Coronary artery (tissue), 2 donors: ENCODE data around the gene TRIM14.

ENCODE experiments used
- DNase-seq: peaks from one replicate; pipeline ENCODE4 v3.0.0-alpha.2; 2017; ENCODE audit warnings: low spot score
- H3K27ac ChIP-seq, 2 donors: fragments of 200-600 bp; sonication (generic); one replicate each; pipeline ENCODE4 v1.5.1; 2016 to 2019
- H3K4me3 ChIP-seq: fragments of 200-600 bp; sonication (generic); 2 replicates; pipeline ENCODE4 v1.5.1; 2016; ENCODE audit warnings: mild to moderate bottlenecking, moderate library complexity
- CTCF ChIP-seq: fragments of 200-600 bp; sonication (generic); IDR thresholded peaks from one replicate; pipeline ENCODE4 v1.5.1; 2019; ENCODE audit warnings: antibody characterized with exemption

TRIM14 gene

GRCh38 chr9:98049288-98050072 is 69.5 kb downstream of the TRIM14 start:
- DNase-seq, result no peak
- no peak overlapping the region for H3K27ac ChIP-seq
- H3K4me3 ChIP-seq, result no peak overlapping the region
- TF ChIP-seq CTCF, result no peak

- no peak for TF ChIP-seq CTCF
- no peak for DNase-seq
- Histone ChIP-seq H3K27ac (no peak overlapping the region), H3K4me3 (no peak overlapping the region)
Observed at GRCh38 chr9:98047002-98047401, 72.0 kb downstream of the TRIM14 start.

- Histone ChIP-seq H3K27ac (no peak overlapping the region), H3K4me3 (no peak overlapping the region)
- DNase-seq, result no peak
- TF ChIP-seq CTCF, result no peak
Observed at GRCh38 chr9:98046180-98046543, 72.9 kb downstream of the TRIM14 start.

- no peak for TF ChIP-seq CTCF
- Histone ChIP-seq H3K4me3 (peak overlapping the region; percentile 7), H3K27ac (no peak overlapping the region)
- DNase-seq, result no peak
Observed at GRCh38 chr9:98045234-98046179, 73.5 kb downstream of the TRIM14 start.

GRCh38 chr9:98043915-98044314 is 75.1 kb downstream of the TRIM14 start:
- no peak overlapping the region for H3K4me3 ChIP-seq
- DNase-seq, result no peak
- no peak for TF ChIP-seq CTCF
- no peak overlapping the region for H3K27ac ChIP-seq

GRCh38 chr9:98040212-98040611 is 78.8 kb downstream of the TRIM14 start:
- no peak for TF ChIP-seq CTCF
- Histone ChIP-seq H3K4me3 (no peak overlapping the region), H3K27ac (no peak overlapping the region)
- no peak for DNase-seq
